ENCODE measurements around the gene CD151.

CD151 gene

DNA sequence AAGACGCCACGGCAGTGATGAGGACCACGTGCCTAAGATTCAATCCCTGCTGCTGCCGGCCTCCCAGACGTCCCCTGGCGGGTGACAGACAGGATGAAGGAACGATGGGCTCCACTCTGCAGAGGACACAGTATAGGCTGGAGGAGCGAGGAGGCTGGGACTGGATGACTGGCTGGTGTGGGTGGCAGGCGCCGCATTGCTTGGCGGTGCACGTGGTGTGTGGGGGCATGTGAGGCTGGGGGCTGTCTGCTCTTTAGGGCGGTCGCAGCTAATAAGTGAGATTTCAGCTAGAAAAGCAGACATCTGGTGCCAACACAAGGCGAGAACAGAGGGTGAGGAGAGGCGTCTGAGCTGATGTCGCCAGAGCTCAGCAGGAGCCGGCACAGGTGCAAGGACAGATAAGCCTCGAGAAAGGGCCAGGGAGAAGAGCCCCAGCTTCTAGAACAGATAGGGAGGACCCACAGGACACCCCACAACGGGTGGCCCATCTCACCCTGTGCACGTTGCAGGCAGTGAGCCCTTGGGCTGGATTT lies 43.1 kb downstream of the CD151 start:
- no peak for DNase-seq

- DNase-seq: no peak
These were observed 43.8 kb downstream of the CD151 start for GRCh38 chr11:876545-876944.

DNA sequence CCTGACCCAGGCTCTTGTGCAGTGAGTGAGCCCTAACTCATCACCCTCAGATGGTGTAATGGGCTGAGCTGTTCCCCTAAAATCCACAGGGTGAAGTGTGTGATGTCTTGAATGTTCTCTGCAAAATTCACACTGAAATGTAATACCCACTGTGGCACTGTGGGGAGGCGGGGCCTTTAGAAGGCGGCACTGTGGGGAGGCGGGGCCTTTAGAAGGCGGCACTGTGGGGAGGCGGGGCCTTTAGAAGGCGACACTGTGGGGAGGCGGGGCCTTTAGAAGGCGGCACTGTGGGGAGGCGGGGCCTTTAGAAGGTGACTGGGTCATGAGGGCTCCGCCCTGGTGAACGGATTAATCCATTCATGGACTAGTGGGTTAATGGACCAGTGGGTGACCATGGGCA lies 44.8 kb downstream of the CD151 start:
- DNase-seq: no peak

GRCh38 chr11:880447-880846 lies 47.7 kb downstream of the CD151 start:
- DNase-seq: no peak

DNA sequence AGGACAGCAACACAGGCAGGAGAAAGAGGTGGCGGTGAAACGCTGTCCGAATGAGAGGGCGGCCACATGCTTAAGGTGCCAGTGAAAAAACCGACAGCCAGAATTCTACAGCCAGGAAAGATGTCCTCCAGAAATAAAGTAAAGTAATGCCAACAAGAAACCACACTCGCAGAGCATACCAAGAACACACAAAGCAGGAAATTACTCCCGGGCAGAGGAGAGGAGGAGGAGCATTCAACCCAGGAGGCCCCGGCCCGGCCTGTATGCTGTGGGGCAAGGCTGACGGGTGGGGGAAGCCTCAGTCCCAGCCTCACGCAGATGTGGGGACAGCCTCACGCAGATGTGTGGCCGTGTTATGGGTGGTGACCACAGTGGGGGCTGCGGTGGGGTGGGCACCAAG lies 49.8 kb downstream of the CD151 start:
- DNase-seq: no peak

DNA sequence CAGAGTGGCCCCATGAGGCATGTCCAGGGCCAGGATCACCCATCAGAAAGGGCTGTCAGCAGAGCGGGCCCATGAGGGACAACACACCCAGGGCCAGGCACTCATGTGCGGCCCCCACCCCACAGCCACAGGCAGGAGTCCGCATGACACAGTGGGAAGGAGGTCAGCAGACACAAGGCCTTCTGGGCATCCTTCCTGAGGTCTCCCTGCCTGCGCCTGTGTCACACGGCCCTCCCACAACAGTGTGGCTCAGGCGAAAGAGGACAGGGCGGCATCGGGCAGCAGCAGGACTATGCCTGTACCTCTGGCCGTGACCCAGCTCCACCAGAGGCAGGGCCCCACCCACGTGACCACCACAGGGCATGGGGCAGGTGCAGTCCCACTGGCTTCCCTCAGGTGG lies 50.8 kb downstream of the CD151 start:
- no peak for DNase-seq

DNA sequence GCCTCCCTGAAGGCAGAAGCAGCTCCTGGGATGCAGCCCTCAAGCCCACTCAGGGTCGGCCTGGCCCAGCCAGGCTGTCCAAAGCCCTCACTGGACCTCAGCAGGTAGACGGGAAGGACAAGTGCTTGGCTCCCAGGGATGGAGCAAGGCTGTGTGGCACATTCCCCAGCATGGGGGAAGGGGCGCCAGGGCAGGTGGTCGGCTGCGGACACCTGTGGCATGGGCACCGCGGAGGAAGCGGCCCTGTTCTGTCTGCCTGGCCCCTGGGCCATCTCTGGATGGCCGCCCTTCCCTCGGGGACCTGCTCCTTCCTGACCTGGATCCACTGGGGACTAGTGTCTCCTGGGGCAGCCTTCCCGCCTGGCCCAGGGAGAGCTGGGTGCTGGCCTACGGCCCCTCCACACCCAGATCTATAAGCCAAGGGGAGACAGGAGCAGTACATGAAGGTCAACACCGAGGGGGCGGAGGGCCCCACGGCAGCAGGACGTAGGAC lies 51.9 kb downstream of the CD151 start:
- DNase-seq: no peak

DNA sequence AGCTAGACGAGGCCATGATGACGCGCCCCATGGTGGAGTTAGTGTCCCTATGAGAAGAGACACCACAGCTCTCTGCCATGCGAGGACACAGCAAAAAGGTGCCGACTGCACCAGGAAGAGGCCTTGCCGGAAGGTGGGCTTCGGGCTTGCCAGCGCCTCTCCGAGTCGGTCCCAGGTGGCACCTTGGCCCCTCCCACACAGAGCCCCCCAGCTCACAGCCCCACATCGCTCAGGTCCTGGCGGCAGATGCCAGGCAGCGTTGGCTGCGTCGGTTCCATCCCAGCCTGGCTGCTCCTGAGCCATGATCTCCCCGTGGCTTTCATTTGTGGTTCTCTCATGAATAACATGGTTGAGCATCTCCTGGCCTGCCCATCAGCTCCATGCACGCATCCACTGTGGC lies 53.8 kb downstream of the CD151 start:
- DNase-seq: no peak

GRCh38 chr11:887589-887988 lies 54.8 kb downstream of the CD151 start:
- no peak for DNase-seq

Data from activated naive CD4-positive, alpha-beta T cell (primary cell).